Measurements from ENCODE around the gene ARMH4. TPM values are rescaled to one million over a fixed set of nuclear protein-coding genes. Genes with fewer than 3 reads are reported as not detected.

ARMH4 gene
- total RNA-seq, 1 donor, result 3.0 TPM

- no peak overlapping the region for H3K4me3 ChIP-seq (ENCODE audit: low read depth, low read length)
- DNase-seq (ENCODE audit: low read depth), result no peak
- no peak for TF ChIP-seq CTCF (IDR thresholded peaks at IDR 0.05; ENCODE audit: insufficient read depth, low read depth, low read length)
These were observed 85.9 kb downstream of the ARMH4 start for GRCh38 chr14:58066115-58066514.

- no peak overlapping the region for H3K4me3 ChIP-seq (ENCODE audit: low read depth, low read length)
- TF ChIP-seq CTCF (IDR thresholded peaks at IDR 0.05; ENCODE audit: insufficient read depth, low read depth, low read length), result no peak
- DNase-seq (ENCODE audit: low read depth), result no peak
These were observed 90.4 kb downstream of the ARMH4 start for GRCh38 chr14:58061581-58061980.

GRCh38 chr14:58060898-58061297 lies 91.1 kb downstream of the ARMH4 start:
- DNase-seq (ENCODE audit: low read depth), result no peak
- no peak for TF ChIP-seq CTCF (IDR thresholded peaks at IDR 0.05; ENCODE audit: insufficient read depth, low read depth, low read length)
- no peak overlapping the region for H3K4me3 ChIP-seq (ENCODE audit: low read depth, low read length)

- DNase-seq (ENCODE audit: low read depth), result no peak
These were observed 91.9 kb downstream of the ARMH4 start for GRCh38 chr14:58060077-58060476.

GRCh38 chr14:58059126-58059525 lies 92.9 kb downstream of the ARMH4 start:
- no peak overlapping the region for H3K4me3 ChIP-seq (ENCODE audit: low read depth, low read length)
- no peak for TF ChIP-seq CTCF (IDR thresholded peaks at IDR 0.05; ENCODE audit: insufficient read depth, low read depth, low read length)
- no peak for DNase-seq (ENCODE audit: low read depth)

More at GRCh38 chr14:58060077-58060476, 91.9 kb downstream of the ARMH4 start:
- no peak overlapping the region for H3K4me3 ChIP-seq (ENCODE audit: low read depth, low read length)
- TF ChIP-seq CTCF (IDR thresholded peaks at IDR 0.05; ENCODE audit: insufficient read depth, low read depth, low read length), result no peak

- TF ChIP-seq CTCF (IDR thresholded peaks at IDR 0.05; ENCODE audit: insufficient read depth, low read depth, low read length), result no peak
- no peak overlapping the region for H3K4me3 ChIP-seq (ENCODE audit: low read depth, low read length)
- no peak for DNase-seq (ENCODE audit: low read depth)
These were observed 96.5 kb downstream of the ARMH4 start for GRCh38 chr14:58055497-58056010.

GRCh38 chr14:58054100-58054499 lies 97.9 kb downstream of the ARMH4 start:
- TF ChIP-seq CTCF (IDR thresholded peaks at IDR 0.05; ENCODE audit: insufficient read depth, low read depth, low read length), result no peak

More at GRCh38 chr14:58054100-58054499, 97.9 kb downstream of the ARMH4 start:
- DNase-seq (ENCODE audit: low read depth), result no peak
- H3K4me3 ChIP-seq (ENCODE audit: low read depth, low read length), result no peak overlapping the region
